HG02938 (cell line): ENCODE measurements around the gene KLHL22.
"Not testable (repeated sequence)": the region's sequence is repeated elsewhere in the genome, so short reads cannot be mapped to it uniquely, and the experiment has no call there.

ENCODE experiments used
- ATAC-seq: cut with Tn5 transposase; IDR thresholded peaks from one replicate; pipeline ENCODE4 v1.9.1; 2021; ENCODE audit warnings: mild to moderate bottlenecking, moderate library complexity; ENCODE audit not compliant: unreplicated experiment

KLHL22 gene

GRCh38 chr22:20405291-20405930 lies 90.2 kb downstream of the KLHL22 start:
- no peak for ATAC-seq

DNA sequence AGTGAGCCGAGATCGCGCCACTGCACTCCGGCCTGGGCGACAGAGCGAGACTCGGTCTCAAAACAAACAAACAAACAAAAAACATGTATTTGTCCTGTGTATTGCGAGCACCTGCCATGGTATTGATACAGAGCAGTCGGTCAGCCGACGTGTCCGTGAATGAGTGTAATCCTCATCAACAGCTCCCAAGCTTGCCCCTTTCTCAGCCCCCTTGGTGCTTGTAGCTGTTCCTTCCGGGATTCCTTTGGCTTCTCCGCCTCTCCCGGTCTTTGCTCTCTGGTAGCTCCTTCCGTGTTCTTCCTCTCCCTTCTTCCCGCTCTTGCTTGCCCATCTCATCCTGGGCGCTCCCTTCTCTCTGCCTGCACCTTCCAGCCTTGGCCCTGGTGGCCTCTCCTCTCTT lies 90.7 kb downstream of the KLHL22 start:
- ATAC-seq = no peak

DNA sequence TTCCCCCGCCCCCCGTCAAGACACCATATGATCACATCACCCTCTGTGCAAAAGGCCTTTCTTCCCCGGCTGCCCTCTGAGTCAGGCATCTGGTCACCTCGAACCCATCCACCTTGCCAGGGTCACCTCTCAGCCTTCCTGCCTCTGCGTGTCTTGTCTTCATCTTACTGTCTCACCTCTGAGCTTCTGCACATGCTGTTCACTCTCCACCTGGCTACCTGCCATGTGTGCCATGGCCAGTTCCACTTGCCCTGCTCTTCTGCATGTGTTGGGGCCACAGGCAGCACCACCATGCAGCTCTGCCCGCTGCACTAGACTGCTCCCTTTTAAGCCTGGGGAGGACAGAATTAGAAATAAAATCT lies 91.8 kb downstream of the KLHL22 start:
- no peak for ATAC-seq

- no peak for ATAC-seq
These were observed 92.4 kb downstream of the KLHL22 start for GRCh38 chr22:20402960-20403778.

GRCh38 chr22:20401376-20402014 lies 94.1 kb downstream of the KLHL22 start:
- ATAC-seq = no peak

- ATAC-seq = no peak
These were observed 94.8 kb downstream of the KLHL22 start for GRCh38 chr22:20400606-20401375.

DNA sequence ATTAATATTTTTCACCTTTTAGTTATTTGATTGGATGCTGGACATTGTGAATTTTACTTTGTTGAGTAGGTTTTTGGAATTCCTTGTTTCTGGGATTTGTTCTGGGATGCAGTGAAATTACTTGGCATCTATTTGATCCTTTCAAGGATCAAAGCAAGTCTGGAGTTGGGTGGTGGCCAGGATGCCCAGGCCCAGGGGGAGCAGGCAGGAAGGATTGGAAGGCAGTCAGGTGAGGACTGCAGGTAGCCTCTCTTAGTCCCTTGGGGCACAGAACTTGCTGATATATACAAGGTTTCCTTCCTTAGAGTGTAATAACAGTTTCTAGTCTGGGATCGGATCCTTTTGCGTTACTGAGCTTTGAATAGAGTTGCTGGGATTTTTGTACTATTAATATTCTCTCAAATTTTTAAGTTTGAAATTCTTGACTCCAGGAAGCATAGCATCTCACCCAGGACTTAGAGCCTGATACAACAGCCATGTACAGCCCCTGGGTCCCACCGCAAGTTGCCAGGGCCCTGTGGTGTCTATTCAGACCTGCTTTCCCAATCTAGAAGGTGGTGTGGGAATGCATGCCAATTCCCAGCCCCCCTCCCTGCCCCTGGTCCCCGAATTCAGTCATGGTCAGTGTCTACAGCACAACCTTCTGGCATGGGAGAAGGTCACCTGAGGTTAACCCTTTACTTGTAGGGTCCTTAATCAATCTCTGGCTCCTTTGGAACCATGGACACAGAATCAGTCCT lies 95.6 kb downstream of the KLHL22 start:
- ATAC-seq = no peak

DNA sequence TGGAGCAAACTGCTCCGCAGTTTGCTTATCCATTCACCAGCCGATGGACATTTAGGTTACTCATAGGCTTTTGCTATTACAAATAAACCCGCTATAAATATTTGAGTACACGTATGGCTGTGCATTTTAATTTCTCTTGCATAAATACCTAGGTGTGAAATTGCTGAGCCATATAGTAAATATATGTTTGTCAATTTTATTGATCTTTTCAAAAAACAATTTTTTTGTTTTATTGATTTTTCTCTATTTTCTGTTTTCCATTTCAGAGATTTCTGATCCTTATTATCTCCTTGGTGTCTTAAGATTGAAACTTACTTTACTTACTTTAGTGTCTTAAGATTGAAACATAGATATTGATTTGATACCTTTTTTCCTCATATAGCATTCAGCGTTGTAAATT lies 97.2 kb downstream of the KLHL22 start:
- ATAC-seq = no peak

GRCh38 chr22:20397498-20397897 lies 98.1 kb downstream of the KLHL22 start:
- no peak for ATAC-seq

GRCh38 chr22:20396639-20397038 lies 99.0 kb downstream of the KLHL22 start:
- ATAC-seq = no peak

DNA sequence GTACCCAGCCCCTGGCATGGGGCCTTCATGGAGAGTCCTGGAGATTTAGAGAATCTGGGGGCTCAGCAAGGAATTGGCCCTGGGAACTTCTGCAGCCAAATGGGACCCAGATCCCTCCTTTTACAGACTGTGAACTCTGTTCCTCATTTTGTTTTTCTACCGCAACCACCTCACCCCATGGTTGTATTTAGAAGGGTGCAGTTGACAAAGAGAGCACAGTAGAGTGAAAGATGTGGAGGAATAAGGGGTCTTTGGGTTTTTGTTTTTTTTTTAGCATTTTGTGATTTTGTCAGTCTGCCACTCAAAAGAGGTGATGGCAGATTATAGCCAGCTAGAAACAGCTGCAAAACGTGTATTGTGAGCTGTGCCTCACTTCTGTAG lies 99.7 kb downstream of the KLHL22 start:
- ATAC-seq = no peak

DNA sequence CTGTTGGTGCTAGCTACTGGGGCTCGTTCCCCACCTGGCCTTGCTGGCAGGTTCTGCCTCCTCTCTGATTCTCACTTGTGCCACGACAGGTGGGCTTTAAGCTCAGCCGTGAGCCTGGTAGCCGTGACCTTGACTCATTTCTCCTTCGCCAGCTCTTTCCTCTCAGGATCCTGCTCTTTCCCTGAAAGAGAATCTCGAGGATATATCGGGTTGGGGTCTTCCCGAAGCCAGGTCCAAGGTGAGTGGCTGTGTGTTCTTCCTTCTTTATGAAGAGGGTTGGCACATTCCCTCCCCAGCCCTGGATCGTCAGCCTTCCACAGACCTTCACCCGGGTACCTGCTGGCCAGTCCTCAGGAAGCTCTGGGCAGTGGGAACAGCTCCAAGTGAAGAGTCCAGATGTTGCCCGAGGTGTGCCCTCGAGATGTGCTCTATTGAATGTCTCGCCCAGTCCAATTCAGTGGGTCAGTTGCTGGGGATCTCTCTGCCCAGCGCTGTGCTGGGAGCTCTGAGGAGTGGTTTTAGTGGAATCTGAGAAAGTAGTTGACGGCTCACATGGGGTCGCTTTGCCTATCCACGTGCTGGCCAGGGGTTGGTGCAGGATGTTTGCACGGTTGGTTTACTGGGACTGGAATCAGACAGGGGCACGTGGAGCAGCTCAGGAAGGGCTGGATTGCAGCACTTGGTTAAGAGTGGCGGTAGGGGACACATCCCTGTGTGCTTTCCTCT lies 100.3 kb downstream of the KLHL22 start:
- ATAC-seq = no peak

- peak; percentile 72 for ATAC-seq
These were observed 101.7 kb downstream of the KLHL22 start, which contains the start of gene ZNF74 for GRCh38 chr22:20393705-20394476. TSS of gene ZNF74 (plus strand) at chr22:20394151. CDS start at chr22:20394629, 478 bp downstream.

DNA sequence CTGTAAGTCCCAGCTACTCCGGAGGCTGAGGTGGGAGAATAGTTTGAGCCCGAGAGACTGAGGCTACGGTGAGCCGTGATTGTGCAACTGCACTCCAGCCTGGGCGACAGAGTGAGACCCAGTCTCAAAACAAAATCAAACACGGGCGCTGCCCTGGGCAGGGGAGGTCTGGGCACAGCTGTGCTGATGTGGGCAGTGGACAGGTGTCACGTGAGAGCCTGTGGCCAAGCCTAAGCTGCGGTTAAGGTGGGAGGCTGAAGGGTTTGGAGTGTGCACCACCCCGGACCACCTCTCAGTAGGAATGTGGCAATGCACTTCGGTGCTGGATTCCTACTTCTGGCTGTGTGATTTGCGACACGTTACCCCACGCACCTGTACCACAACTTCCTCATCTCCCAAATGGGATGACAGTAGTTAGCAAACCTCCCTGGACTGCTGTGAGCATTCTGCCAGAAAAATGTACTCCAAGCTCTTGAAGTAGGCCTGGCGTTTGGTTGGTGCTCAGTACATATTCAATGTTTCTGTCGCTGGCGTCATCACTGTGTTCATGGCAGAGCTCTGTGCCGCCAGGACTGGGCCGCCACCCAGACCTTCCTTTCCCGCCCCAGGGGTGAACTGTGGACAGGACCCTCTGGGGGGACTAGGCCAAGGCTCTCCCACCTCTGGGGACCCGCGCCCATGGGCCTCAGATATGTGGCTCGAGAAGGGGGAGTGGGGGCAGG lies 102.5 kb downstream of the KLHL22 start:
- ATAC-seq = no peak

GRCh38 chr22:20392365-20392881 lies 103.2 kb downstream of the KLHL22 start:
- not testable (repeated sequence) for ATAC-seq
